Retinal pigment epithelial cell (primary cell): ENCODE results near the gene PHLPP2.

Experiments used
- DNase-seq: peaks from one replicate; pipeline ENCODE4 v3.0.0-alpha.2; 2010; ENCODE audit warnings: low read depth
- H3K4me3 ChIP-seq: 2 replicates; pipeline ENCODE4 v1.5.1; 2011; ENCODE audit warnings: mild to moderate bottlenecking, low read length, control low read depth, moderate library complexity
- CTCF ChIP-seq: conservative IDR thresholded peaks from 2 replicates; pipeline ENCODE4 v1.5.1; 2011; ENCODE audit warnings: low read depth, low read length, control low read depth, inconsistent platforms

Gene PHLPP2

GRCh38 chr16:71712501-71712900 is 12.0 kb downstream of the PHLPP2 start:
- H3K4me3 ChIP-seq: no peak overlapping the region
- no peak for TF ChIP-seq CTCF
- DNase-seq: no peak

GRCh38 chr16:71711789-71712188 is 12.7 kb downstream of the PHLPP2 start:
- no peak for DNase-seq
- no peak for TF ChIP-seq CTCF

GRCh38 chr16:71709229-71709781 is 15.2 kb downstream of the PHLPP2 start:
- DNase-seq: no peak
- TF ChIP-seq CTCF: no peak
- H3K4me3 ChIP-seq: no peak overlapping the region

More at GRCh38 chr16:71711789-71712188, 12.7 kb downstream of the PHLPP2 start:
- no peak overlapping the region for H3K4me3 ChIP-seq

GRCh38 chr16:71708696-71709095 is 15.8 kb downstream of the PHLPP2 start:
- DNase-seq: no peak
- TF ChIP-seq CTCF: no peak
- no peak overlapping the region for H3K4me3 ChIP-seq

- TF ChIP-seq CTCF: no peak
- no peak for DNase-seq
- no peak overlapping the region for H3K4me3 ChIP-seq
Observed at GRCh38 chr16:71707199-71707598, 17.3 kb downstream of the PHLPP2 start.

- H3K4me3 ChIP-seq: no peak overlapping the region
- TF ChIP-seq CTCF: no peak
- no peak for DNase-seq
Observed at GRCh38 chr16:71706046-71706445, 18.5 kb downstream of the PHLPP2 start.

- H3K4me3 ChIP-seq: no peak overlapping the region
- no peak for DNase-seq
- no peak for TF ChIP-seq CTCF
Observed at GRCh38 chr16:71703333-71703732, 21.2 kb downstream of the PHLPP2 start.
